Esophagus squamous epithelium (tissue), 5 donors: Measurements from ENCODE around the gene CCNJ. TPM values are rescaled to one million over a fixed set of nuclear protein-coding genes. Genes with fewer than 3 reads are reported as not detected.
A peak's percentile ranks its signal among the peaks of the same experiment; 100 is the strongest.

Experiments
- DNase-seq: peaks from one replicate; lab custom pipeline; 2025; lab: John Stamatoyannopoulos, UW
- H3K27ac ChIP-seq, 4 donors: fragments of 200-600 bp; sonication (generic); one replicate each; pipeline ENCODE4 v1.5.1; 2016 to 2019; ENCODE audit warnings: mild to moderate bottlenecking in 1 of 4
- H3K27me3 ChIP-seq, 4 donors: fragments of 200-600 bp; sonication (generic); 1 replicate in 3 of 4; 2 replicates in 1 of 4; pipeline versions ENCODE4 v1.5.1 to v1.6.0; 2017 to 2021; ENCODE audit warnings: antibody characterized with exemption in 1 of 4
- H3K36me3 ChIP-seq, 3 donors: fragments of 200-600 bp; sonication (generic); one replicate each; pipeline ENCODE4 v1.5.1; 2016 to 2019
- H3K4me1 ChIP-seq, 3 donors: fragments of 200-600 bp; sonication (generic); one replicate each; pipeline ENCODE4 v1.5.1; 2017 to 2019
- H3K4me3 ChIP-seq, 4 donors: fragments of 200-600 bp; sonication (generic); 1 replicate in 3 of 4; 2 replicates in 1 of 4; pipeline ENCODE4 v1.5.1; 2016 to 2019; ENCODE audit warnings: mild to moderate bottlenecking in 2 of 4, moderate library complexity in 1 of 4
- H3K9me3 ChIP-seq, 3 donors: fragments of 200-600 bp; sonication (generic); one replicate each; pipeline ENCODE4 v1.5.1; 2016 to 2019
- CTCF ChIP-seq, 6 experiments: fragments of 450-650 bp in 4 of 6; fragments of 200-600 bp in 2 of 6; sonication (generic) in 2 of 6; IDR thresholded peaks; one replicate each; pipeline ENCODE4 v1.5.1; 2016 to 2019; ENCODE audit warnings: antibody characterized with exemption in 6 of 6, mild to moderate bottlenecking in 4 of 6, moderate library complexity in 4 of 6
- POLR2A ChIP-seq, 4 donors: fragments of 450-650 bp; IDR thresholded peaks; one replicate each; pipeline ENCODE4 v1.6.1; 2017; ENCODE audit warnings: antibody characterized with exemption in 4 of 4, mild to moderate bottlenecking in 4 of 4, moderate library complexity in 3 of 4
- WGBS, 2 donors: methylation state at CpG; one replicate each; pipeline ENCODE4 v1.1.5; 2018; 5-methylcytosine and 5-hydroxymethylcytosine counted together
- intact Hi-C: fragments of 100-400 bp; cut with DNase I; formaldehyde crosslinking; loops from one replicate; pipeline ENCODE4 v1.15.0; 2022
- total RNA-seq, 4 donors: library from RNA; depleted of rRNA; stranded (reverse); fragments of >200 nt; gene quantifications; one replicate each; pipeline ENCODE4 v1.1.0, GENCODE V29; 2016
- donor health status: DM: yes; HTN: yes; CAD: no.

The CCNJ gene
- total RNA-seq, 4 donors from 2014 or later = 1.5 to 4.2 (median 2.8) TPM

GRCh38 chr10:96075977-96076376 is 32.6 kb downstream of the CCNJ start:
- 30 to 67% methylated on average over 2 of the region's 2 CpGs for WGBS, 2 donors
- no peaks in the 10 kb centered on the region for H3K36me3 ChIP-seq
- no peaks in the 10 kb centered on the region for H3K27me3 ChIP-seq
- H3K4me1 ChIP-seq = no peaks in the 10 kb centered on the region
- no peaks in the 10 kb centered on the region for H3K9me3 ChIP-seq
- DNase-seq = no peak
- TF ChIP-seq POLR2A (IDR thresholded peaks at IDR 0.05) = no peak
- no peak for TF ChIP-seq CTCF (IDR thresholded peaks at IDR 0.05)
- no peak overlapping the region for H3K4me3 ChIP-seq
- intact Hi-C loops = no loop called here
- H3K27ac ChIP-seq = no peak overlapping the region

GRCh38 chr10:96077156-96077555 is 33.8 kb downstream of the CCNJ start:
- H3K9me3 ChIP-seq = no peaks in the 10 kb centered on the region
- no peak for DNase-seq

GRCh38 chr10:96082153-96082552 is 38.8 kb downstream of the CCNJ start:
- Histone ChIP-seq H3K9me3 (no peaks in the 10 kb centered on the region), H3K36me3 (peaks cover 0 to 13% (median 0%) of the 10 kb centered on the region in 3 donors), H3K4me3 (no peak overlapping the region), H3K27me3 (no peaks in the 10 kb centered on the region), H3K27ac (no peak overlapping the region), H3K4me1 (no peaks in the 10 kb centered on the region)
- intact Hi-C loops = no loop called here
- 71 to 89% methylated on average over 2 of the region's 2 CpGs for WGBS, 2 donors
- no peak for DNase-seq
- TF ChIP-seq POLR2A (IDR thresholded peaks at IDR 0.05) = no peak
- TF ChIP-seq CTCF (IDR thresholded peaks at IDR 0.05) = no peak

More at GRCh38 chr10:96077156-96077555, 33.8 kb downstream of the CCNJ start:
- Histone ChIP-seq H3K27me3 (no peaks in the 10 kb centered on the region), H3K27ac (no peak overlapping the region), H3K36me3 (peaks cover 0 to 7% (median 0%) of the 10 kb centered on the region in 3 donors), H3K4me3 (no peak overlapping the region), H3K4me1 (no peaks in the 10 kb centered on the region)
- TF ChIP-seq POLR2A (IDR thresholded peaks at IDR 0.05) (no peak), CTCF (IDR thresholded peaks at IDR 0.05) (no peak)
- 77 to 90% methylated on average over 3 of the region's 3 CpGs for WGBS, 2 donors
- intact Hi-C loops = no loop called here

GRCh38 chr10:96082748-96083147 is 39.4 kb downstream of the CCNJ start:
- WGBS, 2 donors = 69 to 70% methylated on average over 1 of the region's 1 CpG
- TF ChIP-seq CTCF (IDR thresholded peaks at IDR 0.05) (no peak), POLR2A (IDR thresholded peaks at IDR 0.05) (no peak)
- H3K27ac ChIP-seq = no peak overlapping the region
- no peaks in the 10 kb centered on the region for H3K9me3 ChIP-seq
- no peak for DNase-seq
- no peaks in the 10 kb centered on the region for H3K4me1 ChIP-seq
- no peaks in the 10 kb centered on the region for H3K27me3 ChIP-seq
- H3K36me3 ChIP-seq = peaks cover 0 to 13% (median 0%) of the 10 kb centered on the region in 3 donors
- no peak overlapping the region for H3K4me3 ChIP-seq
- intact Hi-C loops = no loop called here

- H3K4me1 ChIP-seq = peaks cover 0 to 12% (median 0%) of the 10 kb centered on the region in 3 donors
- TF ChIP-seq POLR2A (IDR thresholded peaks at IDR 0.05) (no peak), CTCF (IDR thresholded peaks at IDR 0.05) (no peak)
- H3K27me3 ChIP-seq = peaks cover 0 to 29% (median 2%) of the 10 kb centered on the region in 4 donors
- H3K9me3 ChIP-seq = peaks cover 0 to 5% (median 4%) of the 10 kb centered on the region in 3 donors
- peaks cover 0 to 3% (median 0%) of the 10 kb centered on the region in 3 donors for H3K36me3 ChIP-seq
- no peak for DNase-seq
- intact Hi-C loops = no loop called here
- H3K27ac ChIP-seq = peak overlapping the region in 2 of 4 donors; percentile 93 to 95
- WGBS, 2 donors = 76 to 85% methylated on average over 2 of the region's 2 CpGs
- H3K4me3 ChIP-seq = peak overlapping the region; percentile 53 to 85 (median 73)
Observed at GRCh38 chr10:96089116-96089515, 45.7 kb downstream of the CCNJ start.
